GM18499 (cell line): ENCODE results near the gene KLK15.

Source experiments
- ATAC-seq: cut with Tn5 transposase; IDR thresholded peaks from one replicate; pipeline ENCODE4 v1.9.1; 2021; ENCODE audit warnings: moderate number of reproducible peaks; ENCODE audit not compliant: insufficient read depth, unreplicated experiment

Gene KLK15

GRCh38 chr19:50833117-50833801, at the start of gene KLK15:
KLK15 (minus strand) TSS chr19:50833574; CDS start chr19:50831492, 2,082 bp downstream.
- no peak for ATAC-seq

- no peak for ATAC-seq
Measured at GRCh38 chr19:50882188-50882587, 48.8 kb upstream of the KLK15 start.

GRCh38 chr19:50880241-50880640, 46.9 kb upstream of the KLK15 start:
- no peak for ATAC-seq

- no peak for ATAC-seq
Measured at GRCh38 chr19:50878851-50879250, 45.5 kb upstream of the KLK15 start.

DNA sequence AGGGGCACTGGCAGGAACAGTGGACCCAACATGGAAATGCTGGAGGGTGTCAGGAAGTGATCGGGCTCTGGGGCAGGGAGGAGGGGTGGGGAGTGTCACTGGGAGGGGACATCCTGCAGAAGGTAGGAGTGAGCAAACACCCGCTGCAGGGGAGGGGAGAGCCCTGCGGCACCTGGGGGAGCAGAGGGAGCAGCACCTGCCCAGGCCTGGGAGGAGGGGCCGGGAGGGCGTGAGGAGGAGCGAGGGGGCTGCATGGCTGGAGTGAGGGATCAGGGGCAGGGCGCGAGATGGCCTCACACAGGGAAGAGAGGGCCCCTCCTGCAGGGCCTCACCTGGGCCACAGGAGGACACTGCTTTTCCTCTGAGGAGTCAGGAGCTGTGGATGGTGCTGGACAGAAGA, 44.0 kb upstream of the KLK15 start:
- no peak for ATAC-seq

DNA sequence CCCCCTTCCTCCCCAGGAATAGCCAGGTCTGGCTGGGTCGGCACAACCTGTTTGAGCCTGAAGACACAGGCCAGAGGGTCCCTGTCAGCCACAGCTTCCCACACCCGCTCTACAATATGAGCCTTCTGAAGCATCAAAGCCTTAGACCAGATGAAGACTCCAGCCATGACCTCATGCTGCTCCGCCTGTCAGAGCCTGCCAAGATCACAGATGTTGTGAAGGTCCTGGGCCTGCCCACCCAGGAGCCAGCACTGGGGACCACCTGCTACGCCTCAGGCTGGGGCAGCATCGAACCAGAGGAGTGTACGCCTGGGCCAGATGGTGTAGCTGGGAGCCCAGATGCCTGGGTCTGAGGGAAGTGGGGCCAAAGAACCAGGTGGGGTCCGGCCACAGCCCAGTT, 43.1 kb upstream of the KLK15 start:
- no peak for ATAC-seq

GRCh38 chr19:50875795-50876422, 42.5 kb upstream of the KLK15 start:
- ATAC-seq, result no peak

DNA sequence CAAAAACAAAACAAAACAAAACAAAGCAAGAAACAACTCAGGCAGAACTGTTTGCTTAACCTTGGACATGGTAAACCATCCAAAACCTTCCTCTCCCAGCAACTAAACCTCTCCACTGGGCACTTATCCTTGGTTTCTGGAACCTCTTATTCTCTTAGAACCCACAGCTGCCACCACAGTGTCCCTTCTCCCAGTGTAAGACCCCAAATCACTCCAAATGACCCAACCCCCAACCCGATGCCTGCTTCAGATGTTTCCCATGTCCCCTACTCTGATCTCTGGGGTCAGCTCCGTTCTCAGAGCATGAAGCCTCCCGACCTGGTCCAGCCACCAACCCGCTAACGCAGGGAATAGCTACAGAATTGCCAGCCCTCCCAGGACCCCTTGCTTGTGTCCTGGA, 40.8 kb upstream of the KLK15 start:
- no peak for ATAC-seq

- no peak for ATAC-seq
Measured at GRCh38 chr19:50873056-50873455, 39.7 kb upstream of the KLK15 start, which contains the start of gene KLK2. KLK2 (plus strand) TSS chr19:50873439; CDS start chr19:50873474, 35 bp downstream.

GRCh38 chr19:50870417-50871089, 37.2 kb upstream of the KLK15 start:
- ATAC-seq, result no peak

DNA sequence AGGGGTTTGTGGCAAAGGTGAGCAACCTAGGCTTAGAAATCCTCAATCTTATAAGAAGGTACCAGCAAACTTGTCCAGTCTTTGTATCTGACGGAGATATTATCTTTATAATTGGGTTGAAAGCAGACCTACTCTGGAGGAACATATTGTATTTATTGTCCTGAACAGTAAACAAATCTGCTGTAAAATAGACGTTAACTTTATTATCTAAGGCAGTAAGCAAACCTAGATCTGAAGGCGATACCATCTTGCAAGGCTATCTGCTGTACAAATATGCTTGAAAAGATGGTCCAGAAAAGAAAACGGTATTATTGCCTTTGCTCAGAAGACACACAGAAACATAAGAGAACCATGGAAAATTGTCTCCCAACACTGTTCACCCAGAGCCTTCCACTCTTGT, 36.1 kb upstream of the KLK15 start:
- ATAC-seq, result no peak

DNA sequence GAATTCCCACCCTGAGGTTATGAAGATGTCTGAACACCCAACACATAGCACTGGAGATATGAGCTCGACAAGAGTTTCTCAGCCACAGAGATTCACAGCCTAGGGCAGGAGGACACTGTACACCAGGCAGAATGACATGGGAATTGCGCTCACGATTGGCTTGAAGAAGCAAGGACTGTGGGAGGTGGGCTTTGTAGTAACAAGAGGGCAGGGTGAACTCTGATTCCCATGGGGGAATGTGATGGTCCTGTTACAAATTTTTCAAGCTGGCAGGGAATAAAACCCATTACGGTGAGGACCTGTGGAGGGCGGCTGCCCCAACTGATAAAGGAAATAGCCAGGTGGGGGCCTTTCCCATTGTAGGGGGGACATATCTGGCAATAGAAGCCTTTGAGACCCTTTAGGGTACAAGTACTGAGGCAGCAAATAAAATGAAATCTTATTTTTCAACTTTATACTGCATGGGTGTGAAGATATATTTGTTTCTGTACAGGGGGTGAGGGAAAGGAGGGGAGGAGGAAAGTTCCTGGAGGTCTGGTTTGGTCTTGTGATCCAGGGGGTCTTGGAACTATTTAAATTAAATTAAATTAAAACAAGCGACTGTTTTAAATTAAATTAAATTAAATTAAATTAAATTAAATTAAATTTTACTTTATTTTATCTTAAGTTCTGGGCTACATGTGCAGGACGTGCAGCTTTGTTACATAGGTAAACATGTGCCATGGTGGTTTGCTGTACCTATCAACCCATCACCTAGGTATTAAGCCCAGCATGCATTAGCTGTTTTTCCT, 28.3 kb upstream of the KLK15 start:
- no peak for ATAC-seq

DNA sequence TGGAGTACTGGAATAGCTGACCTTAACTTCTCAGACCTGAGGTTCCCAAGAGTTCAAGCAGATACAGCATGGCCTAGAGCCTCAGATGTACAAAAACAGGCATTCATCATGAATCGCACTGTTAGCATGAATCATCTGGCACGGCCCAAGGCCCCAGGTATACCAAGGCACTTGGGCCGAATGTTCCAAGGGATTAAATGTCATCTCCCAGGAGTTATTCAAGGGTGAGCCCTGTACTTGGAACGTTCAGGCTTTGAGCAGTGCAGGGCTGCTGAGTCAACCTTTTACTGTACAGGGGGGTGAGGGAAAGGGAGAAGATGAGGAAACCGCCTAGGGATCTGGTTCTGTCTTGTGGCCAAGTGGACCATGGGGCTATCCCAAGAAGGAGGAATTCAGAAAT, 27.6 kb upstream of the KLK15 start:
- ATAC-seq, result no peak

GRCh38 chr19:50859849-50860248, 26.5 kb upstream of the KLK15 start:
- no peak for ATAC-seq

DNA sequence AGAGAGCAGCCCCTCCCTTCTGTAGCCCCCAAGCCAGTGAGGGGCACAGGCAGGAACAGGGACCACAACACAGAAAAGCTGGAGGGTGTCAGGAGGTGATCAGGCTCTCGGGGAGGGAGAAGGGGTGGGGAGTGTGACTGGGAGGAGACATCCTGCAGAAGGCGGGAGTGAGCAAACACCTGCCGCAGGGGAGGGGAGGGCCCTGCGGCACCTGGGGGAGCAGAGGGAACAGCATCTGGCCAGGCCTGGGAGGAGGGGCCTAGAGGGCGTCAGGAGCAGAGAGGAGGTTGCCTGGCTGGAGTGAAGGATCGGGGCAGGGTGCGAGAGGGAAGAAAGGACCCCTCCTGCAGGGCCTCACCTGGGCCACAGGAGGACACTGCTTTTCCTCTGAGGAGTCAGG, 25.5 kb upstream of the KLK15 start:
- ATAC-seq, result no peak

DNA sequence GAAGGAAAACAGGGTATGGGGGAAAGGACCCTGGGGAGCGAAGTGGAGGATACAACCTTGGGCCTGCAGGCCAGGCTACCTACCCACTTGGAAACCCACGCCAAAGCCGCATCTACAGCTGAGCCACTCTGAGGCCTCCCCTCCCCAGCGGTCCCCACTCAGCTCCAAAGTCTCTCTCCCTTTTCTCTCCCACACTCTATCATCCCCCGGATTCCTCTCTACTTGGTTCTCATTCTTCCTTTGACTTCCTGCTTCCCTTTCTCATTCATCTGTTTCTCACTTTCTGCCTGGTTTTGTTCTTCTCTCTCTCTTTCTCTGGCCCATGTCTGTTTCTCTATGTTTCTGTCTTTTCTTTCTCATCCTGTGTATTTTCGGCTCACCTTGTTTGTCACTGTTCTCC, 24.0 kb upstream of the KLK15 start:
- ATAC-seq, result no peak

- ATAC-seq, result no peak
Measured at GRCh38 chr19:50854636-50855410, 21.4 kb upstream of the KLK15 start, which contains the start of gene KLK3. KLK3 (plus strand) TSS chr19:50854915; CDS start chr19:50854956, 41 bp downstream.

GRCh38 chr19:50851620-50852019, 18.2 kb upstream of the KLK15 start:
- no peak for ATAC-seq

DNA sequence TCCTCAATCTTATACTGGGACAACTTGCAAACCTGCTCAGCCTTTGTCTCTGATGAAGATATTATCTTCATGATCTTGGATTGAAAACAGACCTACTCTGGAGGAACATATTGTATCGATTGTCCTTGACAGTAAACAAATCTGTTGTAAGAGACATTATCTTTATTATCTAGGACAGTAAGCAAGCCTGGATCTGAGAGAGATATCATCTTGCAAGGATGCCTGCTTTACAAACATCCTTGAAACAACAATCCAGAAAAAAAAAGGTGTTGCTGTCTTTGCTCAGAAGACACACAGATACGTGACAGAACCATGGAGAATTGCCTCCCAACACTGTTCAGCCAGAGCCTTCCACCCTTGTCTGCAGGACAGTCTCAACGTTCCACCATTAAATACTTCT, 17.4 kb upstream of the KLK15 start:
- no peak for ATAC-seq
